HG03039 (cell line): ENCODE measurements around the gene TNFRSF14.
"Not testable (repeated sequence)": the region's sequence is repeated elsewhere in the genome, so short reads cannot be mapped to it uniquely, and the experiment has no call there.

Source experiments
- ATAC-seq: cut with Tn5 transposase; IDR thresholded peaks from one replicate; pipeline ENCODE4 v1.9.1; 2021; ENCODE audit warnings: mild to moderate bottlenecking, moderate library complexity; ENCODE audit not compliant: unreplicated experiment

TNFRSF14 gene

DNA sequence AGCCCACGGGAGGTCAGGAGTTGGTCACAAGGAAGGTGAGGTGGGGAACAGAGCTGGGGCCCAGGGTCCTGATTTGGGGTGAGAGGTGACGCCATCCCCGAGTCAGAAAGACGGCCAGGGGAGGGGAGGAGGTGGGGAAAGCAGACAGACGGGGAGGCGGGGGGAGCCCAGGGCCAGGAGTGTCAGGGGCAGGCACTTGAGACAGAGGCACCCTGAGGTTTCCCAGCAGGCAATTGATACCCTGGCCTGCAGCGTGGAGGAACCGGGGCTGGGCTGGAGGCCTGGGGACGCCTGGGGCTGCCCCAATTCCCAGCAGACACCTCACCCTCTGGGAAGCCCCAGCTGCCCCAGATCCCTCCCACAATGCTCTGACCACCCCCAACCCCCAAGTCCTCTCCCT lies 3.1 kb upstream of the TNFRSF14 start:
- not testable (repeated sequence) for ATAC-seq

GRCh38 chr1:2553871-2554620 lies 2.1 kb upstream of the TNFRSF14 start:
- no peak for ATAC-seq

- ATAC-seq = no peak
These were observed 1.4 kb upstream of the TNFRSF14 start for GRCh38 chr1:2554621-2555387.

- no peak for ATAC-seq
These were observed 416 bp upstream of the TNFRSF14 start for GRCh38 chr1:2555634-2556276.

DNA sequence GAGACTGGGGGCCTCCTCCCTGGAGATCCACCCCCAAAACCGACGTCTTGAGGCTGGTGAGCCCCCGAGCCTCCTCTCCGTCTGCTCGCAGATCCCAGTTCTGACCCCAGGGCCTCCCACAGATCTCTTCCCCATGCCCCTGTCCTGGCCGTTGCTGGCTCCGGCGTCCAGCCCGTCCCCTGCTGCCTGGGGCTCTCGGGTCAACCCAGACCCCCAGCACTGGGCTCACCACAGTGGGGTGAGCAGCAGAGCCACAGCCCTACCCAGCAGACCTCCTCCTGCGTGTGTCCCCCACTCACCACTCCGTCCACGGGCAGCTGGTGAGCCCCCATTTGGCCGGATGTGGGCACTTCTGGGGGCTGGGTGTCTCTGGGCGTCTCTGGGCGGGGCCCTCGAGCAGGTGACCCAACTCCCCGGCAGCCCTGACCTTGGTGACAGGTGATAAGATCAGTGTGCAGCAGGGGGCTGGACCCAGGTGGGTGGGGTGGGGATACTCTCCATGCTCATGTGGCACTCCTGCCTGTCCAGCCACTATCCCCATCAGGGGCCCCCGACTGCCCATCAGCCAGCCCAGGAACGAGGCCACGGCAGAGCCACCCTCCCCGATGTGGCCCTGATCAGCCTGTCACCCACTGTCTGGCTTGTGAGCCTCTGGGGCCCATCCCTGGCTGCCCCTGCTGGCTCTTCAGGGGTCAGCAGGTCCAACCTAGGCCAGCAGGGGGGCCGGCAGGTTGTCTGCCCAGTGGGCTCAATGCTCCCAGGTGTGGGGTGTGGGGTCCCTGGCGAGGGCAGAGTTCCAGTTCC lies 709 bp downstream of the TNFRSF14 start:
- no peak for ATAC-seq

GRCh38 chr1:2557482-2558400 lies 1.6 kb downstream of the TNFRSF14 start:
- no peak for ATAC-seq

DNA sequence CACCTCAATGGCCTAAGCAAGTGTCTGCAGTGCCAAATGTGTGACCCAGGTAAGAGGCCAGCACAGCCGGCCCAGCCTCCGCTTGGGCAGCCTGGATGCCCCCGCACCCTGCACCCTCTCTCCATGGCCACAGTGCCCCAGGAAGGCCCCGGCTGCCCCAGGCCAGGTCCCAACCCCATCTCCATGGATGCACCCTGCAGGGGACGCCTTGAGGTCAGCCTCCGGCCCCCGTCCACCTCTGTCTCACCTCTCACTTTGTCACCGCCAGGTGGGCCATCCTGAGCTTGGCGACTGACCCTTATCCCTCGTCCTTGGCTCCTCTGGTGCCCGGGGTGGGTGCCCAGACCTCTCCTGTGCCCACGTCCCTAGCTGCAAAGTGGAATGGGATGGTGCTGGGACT lies 2.2 kb downstream of the TNFRSF14 start:
- no peak for ATAC-seq

DNA sequence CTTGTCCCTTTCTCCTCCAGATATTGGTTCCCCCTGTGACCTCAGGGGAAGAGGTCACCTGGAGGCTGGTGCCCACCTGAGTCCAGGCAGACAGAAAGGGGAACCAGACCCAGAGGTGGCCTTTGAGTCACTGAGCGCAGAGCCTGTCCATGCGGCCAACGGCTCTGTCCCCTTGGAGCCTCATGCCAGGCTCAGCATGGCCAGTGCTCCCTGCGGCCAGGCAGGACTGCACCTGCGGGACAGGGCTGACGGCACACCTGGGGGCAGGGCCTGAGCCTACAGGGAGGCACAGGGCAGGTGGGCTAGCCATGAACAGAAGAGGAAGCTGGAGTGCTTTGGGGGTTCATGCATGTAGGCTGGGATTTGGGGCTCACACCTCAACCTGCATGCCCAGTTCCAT lies 2.7 kb downstream of the TNFRSF14 start:
- ATAC-seq = no peak

DNA sequence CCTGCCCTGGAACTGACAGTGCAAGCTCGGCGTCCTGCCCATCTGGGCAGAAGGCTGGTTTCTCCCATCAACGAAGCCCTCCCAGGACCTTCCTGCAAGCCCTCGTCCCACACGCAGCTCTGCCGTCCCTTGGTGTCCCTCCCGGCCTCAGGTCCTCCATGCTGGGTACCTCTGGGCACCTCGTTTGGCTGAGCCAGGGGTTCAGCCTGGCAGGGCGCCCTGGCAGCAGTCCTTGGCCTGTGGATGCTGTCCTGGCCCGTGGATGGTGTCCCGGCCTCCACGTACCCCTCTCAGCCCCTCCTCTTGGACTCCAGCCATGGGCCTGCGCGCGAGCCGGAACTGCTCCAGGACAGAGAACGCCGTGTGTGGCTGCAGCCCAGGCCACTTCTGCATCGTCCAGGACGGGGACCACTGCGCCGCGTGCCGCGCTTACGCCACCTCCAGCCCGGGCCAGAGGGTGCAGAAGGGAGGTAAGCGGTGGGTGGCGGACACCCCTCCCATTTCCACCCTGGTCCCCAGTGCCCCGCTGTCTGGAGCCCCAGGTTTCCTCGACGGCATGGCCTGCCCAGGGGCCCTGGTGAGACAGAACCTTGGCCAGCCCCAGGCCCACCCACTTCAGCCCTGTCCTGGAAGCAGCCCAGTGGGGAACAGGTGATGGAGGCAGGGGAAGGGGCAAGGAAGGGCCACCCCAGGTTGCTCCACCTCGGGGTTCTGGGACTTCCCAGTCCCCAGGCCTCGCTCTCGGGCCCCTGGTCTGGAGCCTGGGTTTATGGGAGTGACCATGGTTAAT lies 3.5 kb downstream of the TNFRSF14 start:
- ATAC-seq = no peak

DNA sequence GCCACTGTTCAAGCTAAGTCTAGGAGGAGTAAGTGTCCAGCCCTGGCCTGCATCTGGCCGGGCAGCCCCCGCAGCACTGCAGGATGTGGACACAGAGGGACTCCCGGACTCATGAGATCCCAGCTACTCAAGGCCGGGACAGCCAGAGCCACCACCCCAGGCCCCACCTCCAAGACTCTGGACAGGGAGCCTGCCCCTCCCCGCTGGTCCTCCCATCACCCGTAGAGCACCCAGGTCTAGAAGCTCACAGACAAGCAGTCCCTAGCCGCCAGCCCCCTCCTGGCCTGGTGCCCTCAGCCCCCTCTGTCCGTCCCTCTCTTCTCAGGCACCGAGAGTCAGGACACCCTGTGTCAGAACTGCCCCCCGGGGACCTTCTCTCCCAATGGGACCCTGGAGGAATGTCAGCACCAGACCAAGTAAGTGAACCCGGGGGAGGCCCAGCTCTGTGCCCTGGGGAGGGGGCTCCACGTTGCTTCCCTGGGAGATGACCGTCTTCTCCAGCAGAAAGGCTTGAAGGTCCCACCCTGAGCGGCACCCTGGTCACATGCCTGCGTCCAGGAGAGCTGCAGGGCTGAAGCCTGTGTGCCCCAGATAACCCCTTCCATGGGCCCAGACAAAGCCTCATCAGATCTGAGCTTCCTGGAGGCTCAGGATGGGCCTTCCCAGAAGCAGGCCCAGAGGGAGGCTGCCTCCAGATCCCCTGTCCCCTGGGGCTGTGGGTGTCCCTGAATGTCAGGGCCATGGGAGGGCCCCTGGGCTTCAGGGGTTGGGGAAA lies 4.3 kb downstream of the TNFRSF14 start:
- ATAC-seq = no peak

GRCh38 chr1:2561446-2561845 lies 5.3 kb downstream of the TNFRSF14 start:
- no peak for ATAC-seq

DNA sequence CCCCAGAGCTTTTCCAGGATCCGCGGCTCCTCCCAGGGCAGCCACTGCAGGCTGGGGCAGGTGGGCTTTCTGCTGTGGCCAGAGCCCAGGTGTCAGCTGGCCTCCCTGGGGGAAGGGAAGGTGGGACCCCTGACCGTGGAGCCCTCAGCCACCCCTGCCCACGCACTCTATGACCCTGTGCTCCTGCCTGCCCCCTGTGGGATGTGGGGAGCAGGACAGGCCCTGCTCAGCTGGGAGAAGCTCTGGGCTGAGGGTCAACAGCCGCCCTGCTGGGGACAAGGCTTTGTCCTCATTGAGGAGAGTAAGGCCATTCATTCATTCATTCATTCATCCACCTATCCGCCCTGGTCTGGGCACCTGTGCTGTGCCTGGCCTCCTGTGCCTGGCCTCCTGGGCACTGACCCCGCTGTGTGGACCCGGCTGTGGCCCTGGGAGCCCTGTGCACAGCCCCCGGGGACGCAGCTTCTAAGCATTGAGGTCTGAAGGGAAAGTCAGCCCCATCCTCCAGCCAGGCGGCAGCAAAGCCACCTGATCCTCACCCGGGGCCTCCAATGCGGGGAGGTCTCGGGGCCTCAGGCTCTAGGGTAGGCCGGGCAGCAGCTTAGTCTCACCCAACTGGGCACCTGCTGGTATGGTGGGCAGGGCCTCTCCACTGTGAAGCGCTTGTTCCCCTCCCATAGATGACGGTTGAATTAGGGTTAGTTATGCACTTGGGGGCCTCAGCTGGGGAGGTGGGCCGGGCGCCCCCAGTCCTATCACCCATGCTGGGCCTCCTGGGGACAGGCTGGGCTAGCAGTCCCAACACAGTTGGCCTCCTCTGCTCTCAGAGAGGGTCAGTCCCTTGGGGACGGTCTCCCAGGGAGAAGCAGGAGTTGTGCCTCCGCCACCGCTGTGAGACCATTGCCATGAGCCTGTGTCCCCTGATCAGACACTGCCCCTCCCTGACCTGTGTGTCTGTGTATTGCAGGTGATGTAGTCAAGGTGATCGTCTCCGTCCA lies 6.0 kb downstream of the TNFRSF14 start:
- no peak for ATAC-seq

DNA sequence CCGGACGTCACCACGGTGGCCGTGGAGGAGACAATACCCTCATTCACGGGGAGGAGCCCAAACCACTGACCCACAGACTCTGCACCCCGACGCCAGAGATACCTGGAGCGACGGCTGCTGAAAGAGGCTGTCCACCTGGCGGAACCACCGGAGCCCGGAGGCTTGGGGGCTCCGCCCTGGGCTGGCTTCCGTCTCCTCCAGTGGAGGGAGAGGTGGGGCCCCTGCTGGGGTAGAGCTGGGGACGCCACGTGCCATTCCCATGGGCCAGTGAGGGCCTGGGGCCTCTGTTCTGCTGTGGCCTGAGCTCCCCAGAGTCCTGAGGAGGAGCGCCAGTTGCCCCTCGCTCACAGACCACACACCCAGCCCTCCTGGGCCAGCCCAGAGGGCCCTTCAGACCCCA lies 7.0 kb downstream of the TNFRSF14 start:
- ATAC-seq = no peak

GRCh38 chr1:2564006-2564814 lies 8.0 kb downstream of the TNFRSF14 start:
- no peak for ATAC-seq

DNA sequence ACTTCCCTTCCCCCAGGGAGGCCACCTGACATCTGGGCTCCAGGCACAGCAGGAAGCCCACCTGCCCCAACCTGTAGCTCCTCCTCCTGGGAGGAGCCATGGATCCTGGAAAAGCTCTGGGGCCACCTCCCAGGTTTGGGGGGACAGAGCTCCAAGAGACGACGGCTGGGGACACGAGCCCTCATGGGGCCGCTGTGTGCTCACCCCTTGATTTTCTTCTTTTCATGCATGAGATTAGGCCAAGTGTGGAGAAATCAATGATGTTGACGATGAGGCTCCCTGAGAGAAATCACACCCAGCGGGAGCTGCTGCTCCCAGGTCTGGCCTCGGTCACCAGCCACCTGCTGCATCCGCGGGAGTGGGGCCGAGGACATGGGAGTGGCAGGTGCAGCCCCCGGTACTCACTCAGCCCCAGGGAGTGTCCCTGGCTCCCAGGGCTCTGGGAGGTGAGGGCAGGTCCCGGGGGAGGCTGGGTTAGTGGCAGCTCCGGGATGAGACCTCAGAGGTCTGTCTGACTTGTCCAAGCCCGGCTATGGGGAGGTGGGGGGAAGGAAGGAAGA lies 8.7 kb downstream of the TNFRSF14 start:
- ATAC-seq = no peak
